ENCODE measurements around the gene PXK. TPM values are rescaled to one million over a fixed set of nuclear protein-coding genes. Genes with fewer than 3 reads are reported as not detected.

The PXK gene
- total RNA-seq, 4 donors from 2014 or later = 22.7 to 51.3 (median 41.0) TPM

DNA sequence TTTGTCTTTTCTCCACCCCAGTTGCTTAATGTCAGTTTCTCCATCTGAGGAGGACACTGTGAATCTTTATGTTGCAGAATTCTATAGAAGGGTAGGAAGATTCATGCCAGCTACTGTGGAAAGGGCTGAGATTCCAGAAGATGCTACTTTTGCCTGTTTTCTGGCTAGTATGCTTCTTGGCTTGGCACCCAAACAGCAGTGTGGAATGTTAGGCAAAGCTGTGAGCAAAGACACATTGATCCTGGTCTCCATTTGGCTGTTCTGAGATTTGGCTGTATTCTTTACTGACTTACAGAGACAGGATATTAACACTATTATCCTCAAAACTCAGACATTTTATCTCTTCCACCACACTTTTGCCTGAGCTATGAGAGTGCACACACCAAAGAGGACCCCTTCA lies 61.6 kb downstream of the PXK start:
- H3K9me3 ChIP-seq = no peaks in the 10 kb centered on the region
- H3K27ac ChIP-seq = no peak overlapping the region
- no peak for TF ChIP-seq POLR2A (IDR thresholded peaks at IDR 0.05)
- TF ChIP-seq, protein P1, sequence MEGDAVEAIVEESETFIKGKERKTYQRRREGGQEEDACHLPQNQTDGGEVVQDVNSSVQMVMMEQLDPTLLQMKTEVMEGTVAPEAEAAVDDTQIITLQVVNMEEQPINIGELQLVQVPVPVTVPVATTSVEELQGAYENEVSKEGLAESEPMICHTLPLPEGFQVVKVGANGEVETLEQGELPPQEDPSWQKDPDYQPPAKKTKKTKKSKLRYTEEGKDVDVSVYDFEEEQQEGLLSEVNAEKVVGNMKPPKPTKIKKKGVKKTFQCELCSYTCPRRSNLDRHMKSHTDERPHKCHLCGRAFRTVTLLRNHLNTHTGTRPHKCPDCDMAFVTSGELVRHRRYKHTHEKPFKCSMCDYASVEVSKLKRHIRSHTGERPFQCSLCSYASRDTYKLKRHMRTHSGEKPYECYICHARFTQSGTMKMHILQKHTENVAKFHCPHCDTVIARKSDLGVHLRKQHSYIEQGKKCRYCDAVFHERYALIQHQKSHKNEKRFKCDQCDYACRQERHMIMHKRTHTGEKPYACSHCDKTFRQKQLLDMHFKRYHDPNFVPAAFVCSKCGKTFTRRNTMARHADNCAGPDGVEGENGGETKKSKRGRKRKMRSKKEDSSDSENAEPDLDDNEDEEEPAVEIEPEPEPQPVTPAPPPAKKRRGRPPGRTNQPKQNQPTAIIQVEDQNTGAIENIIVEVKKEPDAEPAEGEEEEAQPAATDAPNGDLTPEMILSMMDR (IDR thresholded peaks at IDR 0.05) = no peak
- TF ChIP-seq EP300 (IDR thresholded peaks at IDR 0.05) = no peak
- no peaks in the 10 kb centered on the region for H3K27me3 ChIP-seq
- H3K36me3 ChIP-seq = peaks cover 0 to 59% (median 33%) of the 10 kb centered on the region in 3 donors
- peaks cover 0 to 22% (median 4%) of the 10 kb centered on the region in 4 donors for H3K4me1 ChIP-seq
- no peak overlapping the region for H3K4me3 ChIP-seq
- DNase-seq (ENCODE audit: low spot score in 2 of 2) = no peak

- H3K27ac ChIP-seq = no peak overlapping the region
- peaks cover 0 to 93% (median 29%) of the 10 kb centered on the region in 3 donors for H3K36me3 ChIP-seq
- H3K27me3 ChIP-seq = no peaks in the 10 kb centered on the region
- H3K4me3 ChIP-seq = no peak overlapping the region
- TF ChIP-seq POLR2A (IDR thresholded peaks at IDR 0.05) (no peak), EP300 (IDR thresholded peaks at IDR 0.05) (no peak)
- TF ChIP-seq, protein P1 (IDR thresholded peaks at IDR 0.05) = no peak
- no peak for DNase-seq (ENCODE audit: low spot score in 2 of 2)
- H3K9me3 ChIP-seq = no peaks in the 10 kb centered on the region
- WGBS, 2 donors = 91 to 93% methylated on average over 9 of the region's 9 CpGs
- no peaks in the 10 kb centered on the region for H3K4me1 ChIP-seq
Observed at GRCh38 chr3:58398669-58399333, 66.1 kb downstream of the PXK start.

DNA sequence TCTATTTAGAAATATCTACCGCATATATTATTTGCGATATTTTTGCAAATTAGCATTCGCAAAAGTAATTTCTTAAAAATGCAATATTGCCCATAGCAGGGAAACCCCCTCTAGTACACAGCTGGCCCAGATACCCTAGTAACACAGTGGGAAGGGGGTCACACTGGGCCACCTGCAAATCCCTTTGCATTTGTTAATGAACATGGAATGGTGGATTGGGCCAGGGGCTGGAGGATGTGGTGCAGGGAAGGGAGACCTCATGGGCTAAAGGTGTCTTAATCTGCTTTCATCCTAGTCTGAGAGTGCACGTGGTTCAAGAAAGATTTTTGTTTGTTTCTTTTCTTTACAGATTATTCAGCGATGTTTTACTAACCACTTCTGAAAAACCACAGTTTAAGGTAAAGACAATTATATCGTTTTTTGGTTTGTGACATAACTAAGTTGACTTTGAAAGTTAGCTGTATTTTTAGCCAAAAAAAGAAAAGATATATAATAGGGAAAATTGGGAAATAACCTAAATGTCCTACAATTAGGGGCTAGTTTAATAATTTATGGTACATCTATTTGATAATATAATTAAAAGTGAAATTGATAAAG lies 70.9 kb downstream of the PXK start:
- DNase-seq (ENCODE audit: low spot score in 2 of 2) = no peak
- no peaks in the 10 kb centered on the region for H3K4me1 ChIP-seq
- H3K27me3 ChIP-seq = no peaks in the 10 kb centered on the region
- no peak overlapping the region for H3K27ac ChIP-seq
- H3K9me3 ChIP-seq = no peaks in the 10 kb centered on the region
- no peak overlapping the region for H3K4me3 ChIP-seq
- TF ChIP-seq POLR2A (IDR thresholded peaks at IDR 0.05) = no peak
- TF ChIP-seq, protein P1 (IDR thresholded peaks at IDR 0.05) = no peak
- no peak for TF ChIP-seq EP300 (IDR thresholded peaks at IDR 0.05)
- 89 to 93% methylated on average over 6 of the region's 6 CpGs for WGBS, 2 donors
- H3K36me3 ChIP-seq = peaks cover 0 to 91% (median 5%) of the 10 kb centered on the region in 3 donors

DNA sequence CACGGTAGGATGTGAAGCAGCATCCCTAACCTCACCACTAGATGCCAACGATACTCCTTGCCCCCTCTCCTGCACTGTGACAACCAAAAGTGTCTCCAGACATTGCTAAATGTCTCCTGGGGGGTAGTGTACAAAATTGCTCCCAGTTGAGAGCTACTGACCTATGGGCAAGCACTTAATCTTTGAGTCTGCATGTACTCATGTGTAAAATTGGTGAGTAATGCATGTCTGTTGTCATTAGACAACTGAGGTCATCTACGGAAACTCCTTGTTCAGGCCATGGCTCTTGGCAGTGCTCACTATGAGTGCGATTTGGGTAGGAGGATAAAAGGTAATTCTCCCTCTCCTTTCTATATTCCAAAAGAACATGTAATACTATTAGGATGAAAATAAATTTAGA lies 71.7 kb downstream of the PXK start:
- TF ChIP-seq EP300 (IDR thresholded peaks at IDR 0.05) (no peak), POLR2A (IDR thresholded peaks at IDR 0.05) (no peak)
- TF ChIP-seq, protein P1 (IDR thresholded peaks at IDR 0.05) = no peak
- H3K4me1 ChIP-seq = no peaks in the 10 kb centered on the region
- H3K36me3 ChIP-seq = peaks cover 0 to 92% (median 10%) of the 10 kb centered on the region in 3 donors
- no peaks in the 10 kb centered on the region for H3K27me3 ChIP-seq
- WGBS, 2 donors = 73 to 76% methylated on average over 4 of the region's 4 CpGs
- H3K9me3 ChIP-seq = no peaks in the 10 kb centered on the region
- DNase-seq (ENCODE audit: low spot score in 2 of 2) = no peak
- H3K4me3 ChIP-seq = no peak overlapping the region
- H3K27ac ChIP-seq = no peak overlapping the region

- H3K4me3 ChIP-seq = no peak overlapping the region
- WGBS, 2 donors = 76 to 77% methylated on average over 5 of the region's 5 CpGs
- DNase-seq (ENCODE audit: low spot score in 2 of 2) = no peak
- no peaks in the 10 kb centered on the region for H3K27me3 ChIP-seq
- H3K9me3 ChIP-seq = no peaks in the 10 kb centered on the region
- H3K36me3 ChIP-seq = peaks cover 0 to 89% (median 8%) of the 10 kb centered on the region in 3 donors
- TF ChIP-seq POLR2A (IDR thresholded peaks at IDR 0.05) (no peak), EP300 (IDR thresholded peaks at IDR 0.05) (no peak)
- TF ChIP-seq, protein P1 (IDR thresholded peaks at IDR 0.05) = no peak
- H3K4me1 ChIP-seq = peaks cover 0 to 2% (median 0%) of the 10 kb centered on the region in 4 donors
- no peak overlapping the region for H3K27ac ChIP-seq
Observed at GRCh38 chr3:58408906-58409305, 76.2 kb downstream of the PXK start.

Measured in tibial nerve (tissue), 4 donors.